BE2C (cell line): ENCODE data around the gene SDF2L1.
"Not testable (repeated sequence)": the region's sequence is repeated elsewhere in the genome, so short reads cannot be mapped to it uniquely, and the experiment has no call there.

ENCODE experiments used
- DNase-seq: peaks from one replicate; pipeline ENCODE4 v3.0.0-alpha.2; 2020
- H3K27me3 ChIP-seq: fragments of 250-450 bp; sonication (Bioruptor Pico); 2 replicates; pipeline ENCODE4 v1.5.1; 2020; ENCODE audit warnings: mild to moderate bottlenecking
- H3K36me3 ChIP-seq: fragments of 250-450 bp; sonication (Bioruptor Pico); 2 replicates; pipeline ENCODE4 v1.5.1; 2020; ENCODE audit warnings: mild to moderate bottlenecking
- H3K4me1 ChIP-seq: fragments of 250-450 bp; sonication (Bioruptor Pico); 2 replicates; pipeline ENCODE4 v1.5.1; 2020
- H3K4me3 ChIP-seq: 2 replicates; pipeline ENCODE4 v1.5.1; 2011; ENCODE audit warnings: low read depth, low read length
- H3K9me3 ChIP-seq: fragments of 250-450 bp; sonication (Bioruptor Pico); 2 replicates; pipeline ENCODE4 v1.5.1; 2020
- TF ChIP-seq, protein P1 (sequence below): IDR thresholded peaks from 2 replicates; pipeline ENCODE4 v1.5.1; 2012; ENCODE audit warnings: mild to moderate bottlenecking, low read depth, low read length

Gene SDF2L1

DNA sequence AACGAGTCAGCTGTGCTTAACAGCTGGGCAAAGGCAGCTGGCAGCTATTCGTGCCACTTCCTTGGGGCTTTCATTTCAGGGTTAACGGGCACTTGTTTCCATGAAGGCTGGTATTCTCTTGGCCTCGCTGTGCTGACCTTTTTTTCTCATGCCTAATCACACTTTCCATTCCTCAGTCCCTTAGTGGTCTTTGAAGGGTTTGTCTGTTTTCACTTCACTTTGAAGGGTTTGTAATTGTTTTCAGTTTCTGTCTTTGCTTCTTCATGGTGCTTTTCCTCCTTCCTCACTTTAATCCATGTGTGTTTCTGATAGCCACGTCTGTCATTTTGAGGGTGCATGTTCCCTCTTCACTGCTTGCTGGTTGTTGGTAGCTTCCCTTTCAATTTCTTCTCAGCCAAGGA is 48.3 kb downstream of the SDF2L1 start:
- H3K9me3 ChIP-seq, result no peaks in the 10 kb centered on the region
- H3K27me3 ChIP-seq, result no peaks in the 10 kb centered on the region
- H3K36me3 ChIP-seq, result peaks cover 44% of the 10 kb centered on the region
- TF ChIP-seq, protein P1, sequence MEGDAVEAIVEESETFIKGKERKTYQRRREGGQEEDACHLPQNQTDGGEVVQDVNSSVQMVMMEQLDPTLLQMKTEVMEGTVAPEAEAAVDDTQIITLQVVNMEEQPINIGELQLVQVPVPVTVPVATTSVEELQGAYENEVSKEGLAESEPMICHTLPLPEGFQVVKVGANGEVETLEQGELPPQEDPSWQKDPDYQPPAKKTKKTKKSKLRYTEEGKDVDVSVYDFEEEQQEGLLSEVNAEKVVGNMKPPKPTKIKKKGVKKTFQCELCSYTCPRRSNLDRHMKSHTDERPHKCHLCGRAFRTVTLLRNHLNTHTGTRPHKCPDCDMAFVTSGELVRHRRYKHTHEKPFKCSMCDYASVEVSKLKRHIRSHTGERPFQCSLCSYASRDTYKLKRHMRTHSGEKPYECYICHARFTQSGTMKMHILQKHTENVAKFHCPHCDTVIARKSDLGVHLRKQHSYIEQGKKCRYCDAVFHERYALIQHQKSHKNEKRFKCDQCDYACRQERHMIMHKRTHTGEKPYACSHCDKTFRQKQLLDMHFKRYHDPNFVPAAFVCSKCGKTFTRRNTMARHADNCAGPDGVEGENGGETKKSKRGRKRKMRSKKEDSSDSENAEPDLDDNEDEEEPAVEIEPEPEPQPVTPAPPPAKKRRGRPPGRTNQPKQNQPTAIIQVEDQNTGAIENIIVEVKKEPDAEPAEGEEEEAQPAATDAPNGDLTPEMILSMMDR, result no peak
- H3K4me1 ChIP-seq, result no peaks in the 10 kb centered on the region
- DNase-seq, result no peak
- no peak overlapping the region for H3K4me3 ChIP-seq

DNA sequence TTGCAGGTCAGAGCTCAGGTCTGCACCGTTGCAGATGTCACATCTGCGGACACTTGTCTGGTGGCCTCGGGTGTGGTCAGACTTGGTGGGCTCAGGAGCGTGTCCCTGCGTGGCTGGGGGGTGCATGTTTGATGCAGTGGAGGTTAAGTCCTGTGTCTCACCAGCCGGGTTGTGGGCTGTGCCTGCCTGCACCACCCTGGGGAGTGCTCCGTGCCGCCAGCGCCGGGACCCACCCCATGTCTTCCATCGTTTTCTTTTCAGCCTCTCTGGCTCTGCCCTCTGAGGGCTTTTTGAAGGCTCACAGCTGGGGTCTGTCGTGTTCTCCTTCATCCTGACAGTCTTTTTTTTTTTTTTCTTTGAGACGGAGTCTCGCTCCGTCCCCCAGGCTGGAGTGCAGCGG is 49.7 kb downstream of the SDF2L1 start:
- TF ChIP-seq, protein P1, result no peak
- H3K9me3 ChIP-seq, result no peaks in the 10 kb centered on the region
- H3K4me1 ChIP-seq, result no peaks in the 10 kb centered on the region
- peaks cover 42% of the 10 kb centered on the region for H3K36me3 ChIP-seq
- no peaks in the 10 kb centered on the region for H3K27me3 ChIP-seq
- no peak overlapping the region for H3K4me3 ChIP-seq
- no peak for DNase-seq

DNA sequence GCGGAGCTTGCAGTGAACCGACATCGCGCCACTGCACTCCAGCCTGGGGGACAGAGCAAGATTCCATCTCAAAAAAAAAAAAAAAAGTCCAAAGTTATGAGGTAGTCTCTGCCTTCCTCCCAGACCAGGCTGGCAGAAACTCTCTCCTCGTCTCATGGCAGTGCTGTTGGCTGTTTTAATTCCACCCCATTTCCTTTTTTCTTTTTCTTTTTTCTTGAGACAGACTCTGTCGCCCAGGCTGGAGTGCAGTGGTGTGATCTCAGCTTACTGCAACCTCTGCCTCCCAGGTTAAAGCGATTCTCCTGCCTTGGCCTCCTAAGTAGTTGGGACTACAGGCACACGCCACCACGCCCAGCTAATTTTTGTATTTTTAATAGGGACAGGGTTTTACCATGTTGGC is 50.8 kb downstream of the SDF2L1 start:
- not testable (repeated sequence) for DNase-seq, H3K27me3 ChIP-seq, H3K9me3 ChIP-seq, H3K4me1 ChIP-seq, H3K4me3 ChIP-seq
- H3K36me3 ChIP-seq, result peaks cover 46% of the 10 kb centered on the region

DNA sequence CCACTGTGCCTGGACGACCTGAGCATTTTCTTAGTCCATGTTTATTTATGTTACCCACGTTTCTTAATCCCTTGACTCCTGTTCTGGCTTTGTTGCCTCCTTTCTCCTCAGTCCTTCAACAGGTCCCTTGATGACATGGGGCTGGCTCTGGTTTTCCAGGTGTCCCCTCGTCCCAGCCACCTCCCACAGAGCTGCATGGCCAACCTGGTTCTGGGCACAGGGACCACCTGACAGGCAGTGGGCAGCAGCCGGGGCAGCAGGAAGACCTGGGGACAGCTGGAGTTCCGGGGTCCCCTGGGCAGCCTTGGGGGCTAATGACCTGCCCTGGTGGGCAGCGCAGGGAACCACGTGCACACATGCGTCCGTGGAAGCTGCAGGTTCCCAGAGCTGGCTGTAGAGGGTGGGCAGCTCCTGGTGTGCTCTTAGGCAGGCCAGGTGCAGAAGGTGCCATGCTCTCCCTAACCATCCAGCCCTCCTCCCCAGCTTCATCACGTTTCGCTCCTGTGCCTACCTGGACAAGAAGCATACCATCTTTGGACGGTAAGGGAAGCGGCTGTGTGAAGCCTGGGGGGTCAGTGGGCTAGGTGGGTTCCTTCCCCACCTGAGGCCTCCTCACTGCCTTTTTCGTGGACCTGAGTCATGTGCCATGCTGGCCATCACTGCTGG is 51.4 kb downstream of the SDF2L1 start:
- H3K4me1 ChIP-seq, result peaks cover 2% of the 10 kb centered on the region; the same call in 1 of the 2 replicates
- H3K27me3 ChIP-seq, result no peaks in the 10 kb centered on the region
- no peak for DNase-seq
- H3K4me3 ChIP-seq, result no peak overlapping the region
- H3K36me3 ChIP-seq, result peaks cover 41% of the 10 kb centered on the region
- no peaks in the 10 kb centered on the region for H3K9me3 ChIP-seq
- TF ChIP-seq, protein P1, result no peak
